HepG2 (cell line): ENCODE results near the gene SGPL1. TPM values are rescaled to one million over a fixed set of nuclear protein-coding genes. Genes with fewer than 3 reads are reported as not detected.

Experiments used
- ATAC-seq: fragments of 200-7000 bp; cut with Tn5 transposase; 3 replicates; pipeline ENCODE4 v1.9.1; 2020; ENCODE audit warnings: mild to moderate bottlenecking, moderate library complexity
- BruUV-seq: library from RNA; stranded (reverse); fragments of 400-500 nt; replicated peaks from 2 replicates; lab custom pipeline; 2021; lab: Mats Ljungman, UMichigan
- CTCF ChIA-PET: fragments of 300-600 bp; formaldehyde crosslinking; extraction: SDS; loops from one replicate; lab custom pipeline; 2021; ENCODE audit warnings: low total read pairs, inconsistent platforms, low intra/inter-chr PET ratio; lab: Yijun Ruan, JAX
- POLR2A ChIA-PET: fragments of 350-600 bp; sonication (Branson Sonifier 250); formaldehyde crosslinking; loops from one replicate; lab custom pipeline; 2020; ENCODE audit warnings: antibody characterized with exemption, inconsistent platforms; lab: Yijun Ruan, JAX
- DNase-seq: peaks from one replicate; pipeline ENCODE4 v3.0.0-alpha.2; 2015; ENCODE audit warnings: low spot score
- FAIRE-seq: peaks from 3 replicates; lab custom pipeline; 2011; peaks lifted over from hg19 to GRCh38; lab: Jason Lieb, UNC
- H2AFZ ChIP-seq: one replicate; pipeline ENCODE4 v1.6.1; 2011; ENCODE audit warnings: low read length, inconsistent platforms
- H3K27ac ChIP-seq: fragments of 300-600 bp; 3 replicates; pipeline ENCODE4 v1.8.0; 2011; ENCODE audit warnings: mixed run types, mild to moderate bottlenecking, mixed read lengths, low read length, inconsistent platforms; ENCODE audit not compliant: insufficient read depth; ENCODE audit errors: extremely low read length
- H3K27me3 ChIP-seq, 2 experiments: fragments of 200-600 bp in 1 of 2; 2 replicates in 1 of 2; 3 replicates in 1 of 2; pipeline versions ENCODE4 v1.6.0 to v1.8.0; 2011; ENCODE audit warnings: low read length in 2 of 2, mild to moderate bottlenecking in 2 of 2, moderate library complexity in 2 of 2, inconsistent platforms in 1 of 2; ENCODE audit not compliant: insufficient read depth in 2 of 2, control insufficient read depth in 1 of 2
- H3K36me3 ChIP-seq, 2 experiments: fragments of 200-600 bp in 1 of 2; replicated peaks in 1 of 2; 2 replicates in 1 of 2; 3 replicates in 1 of 2; pipeline versions ENCODE4 v1.5.1 to v1.8.0; 2011; ENCODE audit warnings: low read length in 2 of 2, inconsistent platforms in 1 of 2; ENCODE audit not compliant: insufficient read depth in 2 of 2, control insufficient read depth in 1 of 2
- H3K4me1 ChIP-seq: 2 replicates; pipeline ENCODE4 v1.5.1; 2012; ENCODE audit warnings: low read length, inconsistent platforms; ENCODE audit not compliant: insufficient read depth
- H3K4me2 ChIP-seq: 2 replicates; pipeline ENCODE4 v1.6.0; 2011; ENCODE audit warnings: low read depth, low read length, inconsistent platforms
- H3K4me3 ChIP-seq, 3 experiments: fragments of 200-600 bp in 1 of 3; sonication (generic), shearing (Covaris generic) in 1 of 3; replicated peaks in 1 of 3; 2 replicates each; pipeline ENCODE4 v1.5.1; 2011 to 2016; ENCODE audit warnings: low read length in 3 of 3, inconsistent platforms in 2 of 3, low read depth in 2 of 3, mild to moderate bottlenecking in 2 of 3, control low read depth in 1 of 3, mixed read lengths in 1 of 3; ENCODE audit not compliant: insufficient read depth in 1 of 3
- H3K79me2 ChIP-seq: one replicate; pipeline ENCODE4 v1.6.1; 2011; ENCODE audit warnings: low read length, inconsistent platforms; ENCODE audit not compliant: insufficient read depth
- H3K9ac ChIP-seq: 2 replicates; pipeline ENCODE4 v1.6.0; 2011; ENCODE audit warnings: mild to moderate bottlenecking, low read depth, low read length, inconsistent platforms; ENCODE audit not compliant: insufficient read depth
- H3K9me3 ChIP-seq: 2 replicates; pipeline ENCODE4 v1.5.1; 2012; ENCODE audit warnings: mild to moderate bottlenecking, low read length
- H4K20me1 ChIP-seq: 2 replicates; pipeline ENCODE4 v1.6.0; 2011; ENCODE audit warnings: inconsistent platforms, mild to moderate bottlenecking, low read length, moderate library complexity; ENCODE audit not compliant: insufficient read depth
- EP300 ChIP-seq, 3 experiments: sonication (generic) in 1 of 3; formaldehyde crosslinking in 1 of 3; IDR thresholded peaks; 2 replicates each; pipeline versions ENCODE4 v1.5.1 to v1.6.1; 2011 to 2020; ENCODE audit warnings: low read depth in 2 of 3, low read length in 2 of 3, borderline replicate concordance in 1 of 3, improper control_type of control experiment in 1 of 3, mild to moderate bottlenecking in 1 of 3, missing genetic modification reagents in 1 of 3, moderate library complexity in 1 of 3
- FOXA1 ChIP-seq, 2 experiments: fragments of 450-650 bp in 1 of 2; sonication (generic) in 1 of 2; formaldehyde crosslinking in 1 of 2; IDR thresholded peaks; 2 replicates each; pipeline versions ENCODE4 v1.4.0 to v1.6.1; 2016 to 2020; ENCODE audit warnings: missing genetic modification reagents in 1 of 2
- KLF12 ChIP-seq: sonication (generic); formaldehyde crosslinking; IDR thresholded peaks from 2 replicates; pipeline ENCODE4 v1.4.0; 2020; ENCODE audit warnings: missing genetic modification reagents, borderline replicate concordance
- KLF16 ChIP-seq, 2 experiments: sonication (generic) in 1 of 2; formaldehyde crosslinking in 1 of 2; IDR thresholded peaks; 2 replicates each; pipeline versions ENCODE4 v1.6.1 to v1.8.0; 2016 to 2023; ENCODE audit warnings: missing genetic modification reagents in 2 of 2, missing compliant biosample characterization in 1 of 2
- MAFG ChIP-seq: sonication (generic); formaldehyde crosslinking; IDR thresholded peaks from 2 replicates; pipeline ENCODE4 v1.5.1; 2020; ENCODE audit warnings: mild to moderate bottlenecking, missing genetic modification reagents
- NFYC ChIP-seq: IDR thresholded peaks from 2 replicates; pipeline ENCODE4 v1.6.1; 2016; ENCODE audit warnings: missing genetic modification reagents, missing compliant biosample characterization
- POLR2G ChIP-seq: fragments of 200-400 bp; formaldehyde crosslinking; IDR thresholded peaks from 2 replicates; pipeline ENCODE4 v1.6.1; 2018; ENCODE audit warnings: mild to moderate bottlenecking, low read depth, low read length, moderate library complexity
- ZFAT ChIP-seq: sonication (generic); formaldehyde crosslinking; conservative IDR thresholded peaks from 2 replicates; pipeline ENCODE4 v1.8.1; 2023; ENCODE audit warnings: missing genetic modification reagents, inconsistent platforms
- ZKSCAN8 ChIP-seq: IDR thresholded peaks from 2 replicates; pipeline ENCODE4 v1.6.1; 2016; ENCODE audit warnings: borderline replicate concordance, missing genetic modification reagents, missing compliant biosample characterization
- ZNF484 ChIP-seq: sonication (generic); formaldehyde crosslinking; IDR thresholded peaks from 2 replicates; pipeline ENCODE4 v1.5.1; 2020; ENCODE audit warnings: mild to moderate bottlenecking, low read depth, missing genetic modification reagents, borderline replicate concordance
- ZNF564 ChIP-seq: sonication (generic); formaldehyde crosslinking; IDR thresholded peaks from 2 replicates; pipeline ENCODE4 v1.8.1; 2023; ENCODE audit warnings: mild to moderate bottlenecking, missing genetic modification reagents
- WGBS: methylation state at CpG from one replicate; pipeline ENCODE4 v1.1.6; 2017; ENCODE audit warnings: low lambda C conversion rate; 5-methylcytosine and 5-hydroxymethylcytosine counted together
- in situ Hi-C: cut with HindIII; loops from 2 replicates; pipeline ENCODE4 v1.10.0; 2017; ENCODE audit warnings: low pct_unique_long_range_greater_than_20kb; ENCODE audit not compliant: extremely low pct_ligation_motif_present
- intact Hi-C: fragments of 100-400 bp; cut with micrococcal nuclease; formaldehyde crosslinking; loops from one replicate; pipeline ENCODE4 v1.10.0; 2022; ENCODE audit not compliant: unreplicated experiment
- polyA plus RNA-seq, 8 experiments: library from polyadenylated mRNA; depleted of rRNA in 3 of 8; stranded (reverse) in 7 of 8; unstranded in 1 of 8; fragments of >200 nt; fragmentation: Illumina TruSeq in 4 of 8; extraction: Trizol in 4 of 8; gene quantifications; 2 replicates each; pipeline versions ENCODE4 v1.2.1 to v1.2.3, GENCODE V29; 2011 to 2016; ENCODE audit warnings: low read depth in 4 of 8, missing spikeins in 1 of 8, mixed read lengths in 1 of 8; ENCODE audit not compliant: insufficient read depth in 1 of 8
- total RNA-seq, 5 experiments: library from RNA; depleted of rRNA; stranded (reverse); fragments of >200 nt; fragmentation: Illumina TruSeq; extraction: Trizol; gene quantifications; 2 replicates each; pipeline ENCODE4 v1.2.3, GENCODE V29; 2016; ENCODE audit warnings: low read depth in 1 of 5
- TF ChIP-seq, protein P1 (sequence below): sonication (generic); formaldehyde crosslinking; IDR thresholded peaks from 2 replicates; pipeline ENCODE4 v1.5.0; 2020; ENCODE audit warnings: missing genetic modification reagents, mild to moderate bottlenecking, borderline replicate concordance
- TF ChIP-seq, protein P2 (sequence below), 2 experiments: IDR thresholded peaks; 2 replicates each; pipeline ENCODE4 v1.6.1; 2011 to 2012; ENCODE audit warnings: low read length in 2 of 2, borderline replicate concordance in 1 of 2, low read depth in 1 of 2, mild to moderate bottlenecking in 1 of 2, moderate library complexity in 1 of 2

Gene SGPL1
- total and polyA plus RNA-seq, 2 of the 13 experiments (the other 11 are each of a cell fraction or from before 2014, with no cell fraction given), result 17.6 to 25.0 TPM

DNA sequence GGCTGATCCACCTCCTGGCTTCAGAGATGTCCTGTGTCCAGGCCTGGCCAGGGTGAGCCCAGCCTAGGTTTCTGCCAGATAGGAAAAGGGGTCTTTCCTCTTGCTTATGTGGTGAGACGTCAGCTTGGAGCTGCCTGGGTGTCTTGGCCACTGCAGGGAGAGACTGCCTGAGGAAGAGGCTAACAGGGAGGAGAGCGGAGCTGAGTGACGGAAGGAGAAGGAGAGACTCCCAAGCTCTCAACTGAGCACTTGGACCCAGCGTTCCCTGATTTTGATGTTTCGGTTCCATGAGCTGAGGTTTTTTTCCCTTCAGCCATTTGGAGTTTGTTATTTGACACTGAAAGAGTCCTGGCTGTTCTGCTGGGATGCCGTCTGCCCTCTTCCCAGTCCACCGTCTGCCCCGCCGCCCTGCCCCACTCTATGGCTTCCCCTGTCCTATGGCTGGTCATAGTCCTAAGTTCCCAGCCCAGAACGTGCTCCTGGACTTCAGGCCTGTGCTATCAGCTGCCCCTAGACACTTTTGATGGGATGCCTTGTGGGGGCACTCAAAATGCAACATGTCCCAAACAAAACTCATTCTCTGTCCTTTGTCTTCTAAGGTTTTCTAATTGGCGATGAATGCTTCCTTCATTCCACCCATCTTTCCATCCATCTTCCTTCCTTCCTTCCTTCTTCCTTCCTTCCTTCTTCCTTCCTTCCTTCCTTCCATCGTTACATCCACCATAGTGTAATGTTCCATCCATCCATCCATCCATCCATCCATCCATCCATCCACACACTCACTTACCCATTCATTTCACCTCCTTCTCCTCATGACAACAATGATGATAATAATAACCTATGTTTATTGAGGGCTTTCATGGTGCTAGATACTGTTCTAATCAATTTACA lies 92.9 kb downstream of the SGPL1 start (continued):
- TF ChIP-seq, protein P1, sequence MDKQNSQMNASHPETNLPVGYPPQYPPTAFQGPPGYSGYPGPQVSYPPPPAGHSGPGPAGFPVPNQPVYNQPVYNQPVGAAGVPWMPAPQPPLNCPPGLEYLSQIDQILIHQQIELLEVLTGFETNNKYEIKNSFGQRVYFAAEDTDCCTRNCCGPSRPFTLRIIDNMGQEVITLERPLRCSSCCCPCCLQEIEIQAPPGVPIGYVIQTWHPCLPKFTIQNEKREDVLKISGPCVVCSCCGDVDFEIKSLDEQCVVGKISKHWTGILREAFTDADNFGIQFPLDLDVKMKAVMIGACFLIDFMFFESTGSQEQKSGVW (CRISPR knock-in tag), result no peak
- TF ChIP-seq ZFAT (CRISPR knock-in tag) (no peak), EP300 (IDR thresholded peaks at IDR 0.05; ENCODE audit: low read depth in 2 of 2, low read length in 2 of 2) (no peak), EP300 (CRISPR knock-in tag; IDR thresholded peaks at IDR 0.05; ENCODE audit: borderline replicate concordance) (no peak), POLR2G (no peak)

DNA sequence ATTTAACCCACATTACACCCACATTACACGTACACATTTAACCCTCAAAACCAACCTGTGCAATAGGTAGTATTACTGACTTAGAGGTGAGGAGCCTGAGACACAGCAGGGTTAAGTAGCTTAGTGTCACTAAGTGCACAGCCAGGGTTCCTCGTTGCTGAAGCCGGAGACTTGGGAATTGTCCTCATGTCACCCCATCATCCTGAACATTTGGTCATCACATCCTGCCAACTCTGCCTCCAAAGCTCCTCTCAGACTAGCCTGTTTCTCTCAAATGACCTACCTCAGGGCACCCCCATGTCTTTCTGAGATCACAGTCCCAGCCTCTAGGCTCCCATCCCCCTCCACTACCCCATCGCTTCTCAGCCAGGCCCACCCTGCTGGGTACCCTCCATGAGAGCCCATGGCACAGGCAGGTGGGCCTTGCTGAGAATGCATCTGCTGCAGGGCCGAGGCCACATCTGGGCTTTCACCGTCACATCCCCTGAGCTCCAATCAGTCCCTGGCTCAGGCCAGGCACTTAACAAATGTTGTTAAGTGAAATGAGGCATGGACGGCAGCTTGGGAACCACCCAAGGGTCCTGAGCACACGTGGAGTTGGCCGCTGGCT lies 93.7 kb downstream of the SGPL1 start:
- Histone ChIP-seq H3K79me2 (no peaks in the 10 kb centered on the region), H2AFZ (no peak overlapping the region), H3K9me3 (no peaks in the 10 kb centered on the region), H3K4me3 (no peak overlapping the region), H3K4me1 (no peaks in the 10 kb centered on the region), H3K27ac (no peak overlapping the region), H3K36me3 (no peaks in the 10 kb centered on the region), H3K4me2 (no peak overlapping the region), H3K9ac (no peak overlapping the region), H4K20me1 (no peaks in the 10 kb centered on the region), H3K27me3 (peaks cover 9 to 56% of the 10 kb centered on the region in 2 experiments; a peak in 4 of 5 replicates)
- POLR2A ChIA-PET, result no interaction called here
- FAIRE-seq (no peak), DNase-seq (no peak), ATAC-seq (no peak)
- TF ChIP-seq ZNF564 (CRISPR knock-in tag) (no peak), NFYC (no peak), ZNF484 (CRISPR knock-in tag) (no peak), KLF12 (no peak), FOXA1 (IDR thresholded peaks at IDR 0.05) (no peak), FOXA1 (CRISPR knock-in tag; IDR thresholded peaks at IDR 0.05) (no peak), MAFG (CRISPR knock-in tag) (no peak), ZKSCAN8 (no peak), KLF16 (CRISPR knock-in tag; IDR thresholded peaks at IDR 0.05) (no peak)
- TF ChIP-seq, protein P2, sequence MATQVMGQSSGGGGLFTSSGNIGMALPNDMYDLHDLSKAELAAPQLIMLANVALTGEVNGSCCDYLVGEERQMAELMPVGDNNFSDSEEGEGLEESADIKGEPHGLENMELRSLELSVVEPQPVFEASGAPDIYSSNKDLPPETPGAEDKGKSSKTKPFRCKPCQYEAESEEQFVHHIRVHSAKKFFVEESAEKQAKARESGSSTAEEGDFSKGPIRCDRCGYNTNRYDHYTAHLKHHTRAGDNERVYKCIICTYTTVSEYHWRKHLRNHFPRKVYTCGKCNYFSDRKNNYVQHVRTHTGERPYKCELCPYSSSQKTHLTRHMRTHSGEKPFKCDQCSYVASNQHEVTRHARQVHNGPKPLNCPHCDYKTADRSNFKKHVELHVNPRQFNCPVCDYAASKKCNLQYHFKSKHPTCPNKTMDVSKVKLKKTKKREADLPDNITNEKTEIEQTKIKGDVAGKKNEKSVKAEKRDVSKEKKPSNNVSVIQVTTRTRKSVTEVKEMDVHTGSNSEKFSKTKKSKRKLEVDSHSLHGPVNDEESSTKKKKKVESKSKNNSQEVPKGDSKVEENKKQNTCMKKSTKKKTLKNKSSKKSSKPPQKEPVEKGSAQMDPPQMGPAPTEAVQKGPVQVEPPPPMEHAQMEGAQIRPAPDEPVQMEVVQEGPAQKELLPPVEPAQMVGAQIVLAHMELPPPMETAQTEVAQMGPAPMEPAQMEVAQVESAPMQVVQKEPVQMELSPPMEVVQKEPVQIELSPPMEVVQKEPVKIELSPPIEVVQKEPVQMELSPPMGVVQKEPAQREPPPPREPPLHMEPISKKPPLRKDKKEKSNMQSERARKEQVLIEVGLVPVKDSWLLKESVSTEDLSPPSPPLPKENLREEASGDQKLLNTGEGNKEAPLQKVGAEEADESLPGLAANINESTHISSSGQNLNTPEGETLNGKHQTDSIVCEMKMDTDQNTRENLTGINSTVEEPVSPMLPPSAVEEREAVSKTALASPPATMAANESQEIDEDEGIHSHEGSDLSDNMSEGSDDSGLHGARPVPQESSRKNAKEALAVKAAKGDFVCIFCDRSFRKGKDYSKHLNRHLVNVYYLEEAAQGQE (IDR thresholded peaks at IDR 0.05; ENCODE audit: borderline replicate concordance in 1 of 2, low read depth in 1 of 2, low read length in 2 of 2), result no peak
- in situ Hi-C loops, result loop anchor here (5.0 kb wide), 1 partner anchor 378 kb away; no protein-coding TSS in a partner anchor
- no TSS peak for BruUV-seq
- intact Hi-C loops, result no loop called here
- 28% methylated on average over 6 of the region's 9 CpGs for WGBS
- CTCF ChIA-PET, result no interaction called here
